PC-9 (cell line): ENCODE measurements around the gene VPS29. TPM values are rescaled to one million over a fixed set of nuclear protein-coding genes. Genes with fewer than 3 reads are reported as not detected.
A peak's percentile ranks its signal among the peaks of the same experiment; 100 is the strongest.

Experiments used
- BruUV-seq: library from RNA; stranded (reverse); fragments of 400-500 nt; replicated peaks from 2 replicates; lab custom pipeline; 2021; lab: Mats Ljungman, UMichigan
- CTCF ChIA-PET: fragments of 300-600 bp; sonication (Branson Sonifier 250); formaldehyde crosslinking; loops from one replicate; lab custom pipeline; 2022; ENCODE audit warnings: antibody characterized with exemption; lab: Charles Lee
- POLR2A ChIA-PET: fragments of 300-600 bp; sonication (Branson Sonifier 250); formaldehyde crosslinking; loops from one replicate; lab custom pipeline; 2022; ENCODE audit warnings: antibody characterized with exemption; ENCODE audit not compliant: unreplicated experiment; lab: Charles Lee
- DNase-seq, 2 experiments: peaks; one replicate each; pipeline versions ENCODE4 v3.0.0 to v3.0.0-alpha.2; 2015 to 2022; ENCODE audit warnings: mixed read lengths in 1 of 2
- H2AFZ ChIP-seq: fragments of 200-600 bp; sonication (generic); 2 replicates; pipeline ENCODE4 v1.8.1; 2017; ENCODE audit warnings: antibody characterized with exemption
- H3F3A ChIP-seq: fragments of 200-600 bp; sonication (generic); 2 replicates; pipeline ENCODE4 v1.8.1; 2017; ENCODE audit warnings: antibody characterized with exemption, mild to moderate bottlenecking, low read depth; ENCODE audit not compliant: insufficient read depth
- H3K27ac ChIP-seq: fragments of 200-600 bp; sonication (generic); 2 replicates; pipeline ENCODE4 v1.6.1; 2016; ENCODE audit warnings: mixed run types
- H3K27me3 ChIP-seq: fragments of 200-600 bp; sonication (generic); 2 replicates; pipeline ENCODE4 v1.6.1; 2016; ENCODE audit warnings: low read depth, mixed run types; ENCODE audit not compliant: insufficient read depth
- H3K36me3 ChIP-seq: fragments of 200-600 bp; sonication (generic); 2 replicates; pipeline ENCODE4 v1.6.1; 2016; ENCODE audit warnings: low read depth, mixed run types
- H3K4me1 ChIP-seq: fragments of 200-600 bp; sonication (generic); replicated peaks from 2 replicates; pipeline ENCODE4 v1.6.1; 2016; ENCODE audit warnings: mixed run types; ENCODE audit not compliant: insufficient read depth
- H3K4me2 ChIP-seq: fragments of 200-600 bp; sonication (generic); 2 replicates; pipeline ENCODE4 v1.6.1; 2017; ENCODE audit warnings: mixed run types
- H3K4me3 ChIP-seq: fragments of 200-600 bp; sonication (generic); 2 replicates; pipeline ENCODE4 v1.6.1; 2016; ENCODE audit warnings: mixed run types
- H3K79me2 ChIP-seq: fragments of 200-600 bp; sonication (generic); 2 replicates; pipeline ENCODE4 v1.6.1; 2017; ENCODE audit warnings: low read depth, mixed run types
- H3K9me2 ChIP-seq: fragments of 200-600 bp; sonication (generic); 2 replicates; pipeline ENCODE4 v1.8.1; 2017; ENCODE audit warnings: mild to moderate bottlenecking; ENCODE audit not compliant: insufficient read depth
- H3K9me3 ChIP-seq: fragments of 200-600 bp; sonication (generic); 2 replicates; pipeline ENCODE4 v1.8.1; 2016; ENCODE audit warnings: low read depth; ENCODE audit not compliant: insufficient read depth
- H4K20me1 ChIP-seq: fragments of 200-600 bp; sonication (generic); 2 replicates; pipeline ENCODE4 v1.8.1; 2017; ENCODE audit not compliant: insufficient read depth
- CTCF ChIP-seq: fragments of 200-600 bp; sonication (generic); conservative IDR thresholded peaks from 2 replicates; pipeline ENCODE4 v1.6.1; 2017; ENCODE audit warnings: mixed run types, antibody characterized with exemption, mild to moderate bottlenecking, moderate library complexity
- EZH2 ChIP-seq: fragments of 200-600 bp; sonication (generic); IDR thresholded peaks from 2 replicates; pipeline ENCODE4 v1.8.0; 2017; ENCODE audit warnings: antibody characterized with exemption, low read depth
- intact Hi-C: fragments of 100-400 bp; cut with micrococcal nuclease; formaldehyde crosslinking; loops from one replicate; pipeline ENCODE4 v1.10.0; 2022; ENCODE audit not compliant: unreplicated experiment
- total RNA-seq: library from RNA; stranded (reverse); gene quantifications from 2 replicates; pipeline ENCODE4 v1.2.3, GENCODE V29; 2021

VPS29 gene
- total RNA-seq, 1 experiment from 2014 or later = 114 TPM

DNA sequence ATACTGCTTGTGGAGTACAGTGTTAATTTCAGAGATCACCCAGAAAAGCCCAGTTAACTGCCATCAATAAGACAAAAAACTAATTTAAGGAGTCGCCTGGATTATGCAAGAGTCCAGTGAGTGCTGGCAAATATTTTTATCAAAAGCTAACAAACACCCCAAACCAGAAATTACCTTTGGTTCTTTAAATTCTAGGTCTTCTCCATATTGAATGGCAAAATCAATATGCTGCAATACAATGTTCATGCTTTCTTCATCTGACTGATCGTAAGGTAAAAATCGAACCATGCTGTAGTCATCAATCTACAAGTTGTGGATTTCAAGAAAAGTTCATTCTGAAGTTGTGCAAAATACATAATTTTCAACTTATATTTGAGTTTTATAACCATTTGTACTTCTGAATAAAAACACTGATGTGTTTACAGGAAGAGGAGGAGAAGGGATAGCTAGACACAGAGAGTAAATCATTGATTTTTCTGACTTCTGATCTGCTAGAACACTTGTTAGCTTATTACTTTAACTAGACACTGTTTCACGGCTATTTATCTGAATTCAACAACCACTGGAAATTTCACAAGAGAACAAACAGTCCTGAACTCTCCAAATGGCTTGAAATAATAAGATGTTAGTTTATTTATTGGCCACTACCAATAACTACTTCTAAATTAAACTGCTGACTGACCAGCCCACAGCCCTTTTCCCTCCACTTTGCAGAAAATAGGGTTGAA, 48.2 kb downstream of the VPS29 start:
- intact Hi-C loops = loop anchor here (5.0 kb wide), 2 partner anchors 59 to 244 kb away; no protein-coding TSS in a partner anchor

GRCh38 chr12:110451263-110451662, 50.6 kb downstream of the VPS29 start:
- BruUV-seq = no TSS peak
- Histone ChIP-seq H3K27me3 (no peaks in the 10 kb centered on the region), H4K20me1 (no peaks in the 10 kb centered on the region), H3K79me2 (peaks cover 38% of the 10 kb centered on the region), H3K9me3 (no peaks in the 10 kb centered on the region), H3K36me3 (peaks cover 5% of the 10 kb centered on the region; the same call in 1 of the 2 replicates), H3K27ac (no peak overlapping the region), H3K4me1 (0 out of 2 replicates have a peak, but pooled peaks cover 4% of the 10 kb centered on the region), H3K4me3 (no peak overlapping the region), H2AFZ (no peak overlapping the region), H3K4me2 (no peak overlapping the region), H3F3A (peaks cover 13% of the 10 kb centered on the region), H3K9me2 (no peaks in the 10 kb centered on the region)
- DNase-seq = no peak
- TF ChIP-seq CTCF = no peak
- no peak for TF ChIP-seq EZH2
- ChIA-PET CTCF (no interaction called here), POLR2A (no interaction called here)
- intact Hi-C loops = loop anchor here (5.0 kb wide), 2 partner anchors 61 to 246 kb away; no protein-coding TSS in a partner anchor

More for the DNA sequence above, 48.2 kb downstream of the VPS29 start:
- H3K27me3 ChIP-seq = no peaks in the 10 kb centered on the region
- no peak overlapping the region for H3K4me2 ChIP-seq
- BruUV-seq = no TSS peak
- no peaks in the 10 kb centered on the region for H3K9me2 ChIP-seq
- H3K4me1 ChIP-seq = 0 out of 2 replicates have a peak, but pooled peaks cover 4% of the 10 kb centered on the region
- CTCF ChIA-PET = interaction anchor here (0.6 kb wide), 3 partner anchors 74 to 147 kb away, joined by 4 to 5 read pairs (median 4); no protein-coding TSS in a partner anchor
- peaks cover 13% of the 10 kb centered on the region for H3F3A ChIP-seq
- POLR2A ChIA-PET = no interaction called here
- H3K79me2 ChIP-seq = peaks cover 13% of the 10 kb centered on the region
- H3K27ac ChIP-seq = no peak overlapping the region
- H2AFZ ChIP-seq = no peak overlapping the region
- DNase-seq = no peak
- H3K4me3 ChIP-seq = no peak overlapping the region
- H3K9me3 ChIP-seq = no peaks in the 10 kb centered on the region
- H3K36me3 ChIP-seq = no peaks in the 10 kb centered on the region
- H4K20me1 ChIP-seq = no peaks in the 10 kb centered on the region
- TF ChIP-seq CTCF = no peak
- no peak for TF ChIP-seq EZH2

DNA sequence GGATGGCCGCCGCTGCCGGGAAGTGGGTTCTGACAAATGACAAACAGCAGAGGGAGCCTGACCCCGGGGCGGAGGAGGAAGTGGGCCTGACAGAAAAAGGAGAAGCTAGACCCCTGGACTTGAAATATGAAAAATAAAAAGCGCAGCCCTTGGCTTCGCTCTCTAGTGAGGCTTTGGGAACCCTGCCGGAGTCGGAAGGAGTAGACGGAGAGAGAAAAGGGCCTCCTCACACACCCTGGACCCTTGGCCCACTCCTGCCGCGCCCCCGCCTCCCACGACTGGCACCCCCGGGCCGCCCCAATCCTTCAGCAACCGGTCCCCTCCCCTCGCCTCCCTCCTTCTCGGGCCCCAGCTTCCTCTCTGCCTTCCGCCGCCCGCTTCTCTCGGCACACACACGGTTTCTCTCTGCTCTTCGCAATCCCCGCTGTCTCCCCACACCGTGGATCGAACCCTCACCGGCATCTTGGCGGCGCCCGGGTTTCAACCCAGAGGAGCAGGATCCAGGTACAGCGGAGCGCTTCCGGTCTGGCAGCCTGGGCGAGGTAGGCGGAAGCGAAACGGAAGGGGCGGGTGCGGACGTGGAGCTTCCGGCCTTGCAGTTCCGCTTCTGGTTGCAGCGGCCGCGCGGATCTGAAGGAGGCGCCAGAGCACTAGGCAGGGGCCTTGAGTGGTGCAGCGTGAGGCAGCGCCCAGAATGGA, 52.0 kb downstream of the VPS29 start, which contains the start of gene ARPC3:
ARPC3 (minus strand) TSS at position 539 of the 699 bp plus-strand sequence; CDS start at position 462, 77 bp downstream.
- Histone ChIP-seq H3K4me1 (0 out of 2 replicates have a peak, but pooled peaks cover 4% of the 10 kb centered on the region), H3K9me3 (no peaks in the 10 kb centered on the region), H3K79me2 (peaks cover 41% of the 10 kb centered on the region), H3K36me3 (peaks cover 13% of the 10 kb centered on the region), H3K4me3 (peak within 1 kb of the TSS; percentile 94), H3K9me2 (no peaks in the 10 kb centered on the region), H3K27ac (peak within 1 kb of the TSS; percentile 61), H3K27me3 (no peaks in the 10 kb centered on the region), H3F3A (peaks cover 20% of the 10 kb centered on the region), H3K4me2 (peak within 1 kb of the TSS; percentile 76), H2AFZ (peak within 1 kb of the TSS; percentile 87), H4K20me1 (no peaks in the 10 kb centered on the region)
- DNase-seq = peak; percentile 90 to 93
- POLR2A ChIA-PET = interaction anchor here (0.7 to 1.3 kb wide), 2 partner anchors 18 to 326 kb away, joined by 5 to 8 read pairs; partner anchors contain the start of genes FAM216A, GPN3 and IFT81
- BruUV-seq = no TSS peak
- intact Hi-C loops = loop anchor here (1.0 to 5.0 kb wide), 5 partner anchors 18 to 376 kb away; partner anchors contain the start of genes FAM216A and GPN3
- TF ChIP-seq CTCF (peak; percentile 77), EZH2 (no peak)
- CTCF ChIA-PET = interaction anchor here (0.6 to 1.1 kb wide), 8 partner anchors 18 to 377 kb away, joined by 3 to 18 read pairs (median 4); partner anchors contain the start of genes GPN3 and TCTN1
